Activated effector memory CD4-positive, alpha-beta T cell treated with anti-CD3 and anti-CD28 coated beads, Interleukin-2, amount 50 U/mL, for 16 hours (primary cell): ENCODE measurements around the gene SLC43A3.
"Not testable (repeated sequence)": the region's sequence is repeated elsewhere in the genome, so short reads cannot be mapped to it uniquely, and the experiment has no call there.

Source experiments
- DNase-seq: peaks from one replicate; pipeline ENCODE4 v3.0.0-alpha.2; 2020

The SLC43A3 gene

GRCh38 chr11:57376095-57377090, 50.5 kb downstream of the SLC43A3 start:
- no peak for DNase-seq

- DNase-seq, result no peak
Measured at GRCh38 chr11:57375490-57375889, 51.4 kb downstream of the SLC43A3 start.

GRCh38 chr11:57374966-57375365, 52.0 kb downstream of the SLC43A3 start:
- no peak for DNase-seq

GRCh38 chr11:57373146-57373545, 53.8 kb downstream of the SLC43A3 start:
- no peak for DNase-seq

- DNase-seq, result no peak
Measured at GRCh38 chr11:57370941-57371340, 56.0 kb downstream of the SLC43A3 start.

GRCh38 chr11:57370251-57370650, 56.7 kb downstream of the SLC43A3 start:
- DNase-seq, result no peak

- no peak for DNase-seq
Measured at GRCh38 chr11:57368845-57369232, 58.1 kb downstream of the SLC43A3 start.

- no peak for DNase-seq
Measured at GRCh38 chr11:57368106-57368844, 58.6 kb downstream of the SLC43A3 start.

GRCh38 chr11:57364851-57365660, 61.9 kb downstream of the SLC43A3 start:
- DNase-seq, result no peak

GRCh38 chr11:57363131-57364080, 63.5 kb downstream of the SLC43A3 start:
- no peak for DNase-seq

- DNase-seq, result no peak
Measured at GRCh38 chr11:57361926-57362325, 65.0 kb downstream of the SLC43A3 start.

- DNase-seq, result not testable (repeated sequence)
Measured at GRCh38 chr11:57361420-57361819, 65.5 kb downstream of the SLC43A3 start.

- no peak for DNase-seq
Measured at GRCh38 chr11:57360991-57361390, 65.9 kb downstream of the SLC43A3 start.

- no peak for DNase-seq
Measured at GRCh38 chr11:57359896-57360690, 66.8 kb downstream of the SLC43A3 start.

- no peak for DNase-seq
Measured at GRCh38 chr11:57359396-57359795, 67.5 kb downstream of the SLC43A3 start.

- no peak for DNase-seq
Measured at GRCh38 chr11:57358991-57359390, 67.9 kb downstream of the SLC43A3 start.

- no peak for DNase-seq
Measured at GRCh38 chr11:57358543-57358961, 68.4 kb downstream of the SLC43A3 start.

GRCh38 chr11:57357856-57358255, 69.1 kb downstream of the SLC43A3 start:
- DNase-seq, result no peak

- DNase-seq, result no peak
Measured at GRCh38 chr11:57357310-57357709, 69.6 kb downstream of the SLC43A3 start.
